CD1c-positive myeloid dendritic cell (primary cell): ENCODE measurements around the gene FOSB.
A peak's percentile ranks its signal among the peaks of the same experiment; 100 is the strongest.
"Not testable (repeated sequence)": the region's sequence is repeated elsewhere in the genome, so short reads cannot be mapped to it uniquely, and the experiment has no call there.

Experiments used
- DNase-seq: peaks from one replicate; pipeline ENCODE4 v3.0.0-alpha.2; 2016; ENCODE audit errors: extremely low spot score

FOSB gene

GRCh38 chr19:45506246-45506988 lies 38.6 kb downstream of the FOSB start:
- DNase-seq, result peak; percentile 97

DNA sequence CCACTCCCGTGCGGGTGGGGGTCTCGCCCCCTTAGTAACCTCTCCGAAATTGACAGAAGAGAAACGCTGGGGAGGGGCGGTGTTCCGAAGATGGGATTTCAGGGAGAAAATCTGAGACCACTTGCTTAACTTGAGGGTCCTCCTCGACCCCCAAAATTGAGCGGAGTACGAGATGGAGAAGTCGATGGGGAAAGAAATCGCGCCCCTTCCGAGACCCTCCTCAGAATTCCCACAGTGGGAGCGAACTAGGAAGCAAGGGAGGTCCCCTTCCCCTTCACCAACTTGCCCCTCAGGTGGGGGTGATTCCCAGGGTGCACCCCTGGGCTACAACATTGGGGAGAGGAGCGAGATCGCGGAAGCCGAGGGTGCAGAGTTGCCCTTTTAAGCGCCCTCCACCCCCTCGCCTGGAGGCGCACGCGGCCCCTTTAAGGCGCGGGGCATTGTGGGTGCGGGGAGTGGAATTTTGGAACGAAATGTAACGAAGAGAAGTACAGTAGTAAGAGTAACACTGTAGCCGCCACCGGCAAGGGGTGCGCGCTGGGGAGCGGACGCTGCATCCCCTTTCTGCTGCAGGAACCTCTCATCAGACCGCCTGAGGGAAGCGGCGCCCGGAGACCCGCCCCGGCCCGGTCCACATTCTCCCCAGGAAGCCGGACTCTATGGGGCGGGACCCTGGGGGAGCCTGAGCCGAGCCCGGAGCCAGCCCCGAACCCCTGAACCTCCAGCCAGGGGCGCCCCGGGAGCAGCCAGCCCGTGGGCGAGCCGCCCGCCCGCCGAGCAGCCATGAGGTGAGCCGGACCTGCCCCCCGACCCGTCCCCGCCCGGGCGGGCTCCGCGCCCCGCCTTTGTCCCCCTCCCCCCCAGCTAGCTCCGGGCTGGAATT lies 39.4 kb downstream of the FOSB start, which contains the start of gene VASP:
Gene VASP, plus strand, starts transcription at position 491 of the 883 bp plus-strand sequence. Its CDS starts 293 bp downstream, at position 784.
- peak; percentile 97 for DNase-seq

DNA sequence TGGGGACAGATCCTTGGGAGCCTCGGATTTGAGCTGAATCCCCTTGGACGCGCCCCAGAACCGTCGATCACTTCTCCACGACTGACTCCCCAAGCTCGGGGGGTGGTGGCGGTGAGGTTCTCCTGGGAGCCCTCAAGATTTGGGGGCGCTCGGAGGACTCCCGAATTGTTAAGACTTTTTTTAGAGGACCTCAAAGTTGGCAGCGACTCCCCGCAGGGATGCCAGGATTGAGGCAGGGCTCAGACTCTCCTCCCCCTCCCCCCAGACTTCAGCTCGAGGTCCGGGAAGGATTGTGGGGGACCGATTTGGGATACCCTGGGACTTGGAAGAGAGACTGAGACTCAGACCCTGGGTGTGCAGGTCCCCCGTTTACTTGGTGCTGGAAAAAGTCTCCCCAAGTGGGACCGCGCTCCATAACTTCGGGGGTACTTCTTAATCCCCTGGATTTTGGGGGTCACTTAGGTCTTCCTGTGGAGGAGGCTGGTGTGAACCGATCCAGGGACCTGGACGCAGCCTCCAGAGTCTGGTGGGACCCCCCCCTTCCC lies 40.1 kb downstream of the FOSB start:
- no peak for DNase-seq

DNA sequence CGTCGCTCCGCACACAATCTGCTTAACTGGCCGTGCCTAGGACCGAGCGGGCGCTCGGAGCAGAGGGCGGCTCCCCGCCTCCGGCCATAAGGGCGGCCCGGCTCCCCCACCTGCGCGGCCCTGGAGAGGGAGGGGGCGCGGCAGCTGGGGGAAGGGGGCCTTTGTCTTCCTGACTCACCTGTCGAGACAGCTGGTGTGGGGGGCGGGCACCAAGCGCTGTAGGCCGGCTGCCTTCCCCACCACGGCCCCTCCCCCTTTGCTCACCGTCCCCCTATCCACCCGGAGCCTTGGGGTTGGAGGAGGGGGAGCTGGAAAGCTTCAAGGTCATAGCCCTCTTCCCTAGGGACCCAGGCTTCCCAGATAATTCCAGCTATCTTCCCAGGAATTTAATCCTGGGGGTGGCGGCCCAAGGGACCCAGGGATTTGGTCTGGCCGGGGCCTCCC lies 40.6 kb downstream of the FOSB start:
- no peak for DNase-seq

- DNase-seq, result peak; percentile 64
Measured at GRCh38 chr19:45508861-45509691, 41.3 kb downstream of the FOSB start.

DNA sequence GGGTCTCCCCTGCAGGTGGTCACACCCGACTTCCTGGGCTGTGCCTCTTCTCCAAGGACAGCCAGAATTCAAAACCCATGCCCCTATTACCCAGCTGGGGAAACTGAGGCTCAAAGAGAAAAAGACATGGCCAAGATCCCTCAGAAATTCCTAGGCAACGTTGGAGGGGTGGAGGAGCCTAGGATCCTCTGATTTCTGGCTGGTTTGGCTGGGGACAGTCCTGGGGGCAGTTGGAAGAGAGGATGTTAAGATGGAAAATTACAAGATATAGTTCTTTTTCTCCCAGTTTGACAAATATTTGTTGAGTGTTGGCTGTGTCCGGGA lies 41.9 kb downstream of the FOSB start:
- DNase-seq, result no peak

DNA sequence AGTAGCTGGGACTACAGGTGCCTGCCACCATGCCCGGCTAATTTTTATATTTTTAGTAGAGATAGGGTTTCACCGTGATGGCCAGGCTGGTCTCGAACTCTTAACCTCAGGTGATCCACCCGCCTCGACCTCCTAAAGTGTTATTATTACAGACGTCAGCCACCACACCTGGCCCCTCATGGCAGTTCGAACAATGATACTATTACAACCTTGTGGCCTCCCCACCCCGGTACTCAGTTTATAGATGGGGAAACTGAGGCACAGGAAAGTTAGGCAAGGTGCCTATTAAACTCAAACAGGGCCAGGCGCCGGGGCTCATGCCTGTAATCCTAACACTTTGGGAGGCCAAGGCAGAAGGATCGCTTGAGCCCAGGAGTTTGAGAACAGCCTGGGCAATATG lies 42.6 kb downstream of the FOSB start:
- not testable (repeated sequence) for DNase-seq

DNA sequence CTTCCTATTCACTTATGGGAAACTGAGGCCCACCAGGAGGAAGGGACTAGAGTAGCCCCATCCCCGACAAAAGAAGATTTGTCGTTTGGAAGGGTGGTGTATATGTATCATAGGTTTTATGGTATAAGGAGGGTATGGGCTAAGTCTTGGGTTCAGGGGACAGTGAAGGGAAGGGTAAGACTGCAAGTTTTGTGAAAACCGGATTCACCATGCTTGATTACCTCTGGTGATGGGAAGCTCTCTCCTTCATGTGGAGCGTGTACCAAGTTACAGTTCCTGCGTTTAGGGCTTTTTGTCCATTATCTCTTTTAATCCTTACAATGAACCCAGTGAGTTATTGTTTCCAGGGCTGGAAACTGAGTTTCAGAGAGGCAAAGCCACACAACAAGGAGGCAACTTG lies 43.3 kb downstream of the FOSB start:
- DNase-seq, result no peak

DNA sequence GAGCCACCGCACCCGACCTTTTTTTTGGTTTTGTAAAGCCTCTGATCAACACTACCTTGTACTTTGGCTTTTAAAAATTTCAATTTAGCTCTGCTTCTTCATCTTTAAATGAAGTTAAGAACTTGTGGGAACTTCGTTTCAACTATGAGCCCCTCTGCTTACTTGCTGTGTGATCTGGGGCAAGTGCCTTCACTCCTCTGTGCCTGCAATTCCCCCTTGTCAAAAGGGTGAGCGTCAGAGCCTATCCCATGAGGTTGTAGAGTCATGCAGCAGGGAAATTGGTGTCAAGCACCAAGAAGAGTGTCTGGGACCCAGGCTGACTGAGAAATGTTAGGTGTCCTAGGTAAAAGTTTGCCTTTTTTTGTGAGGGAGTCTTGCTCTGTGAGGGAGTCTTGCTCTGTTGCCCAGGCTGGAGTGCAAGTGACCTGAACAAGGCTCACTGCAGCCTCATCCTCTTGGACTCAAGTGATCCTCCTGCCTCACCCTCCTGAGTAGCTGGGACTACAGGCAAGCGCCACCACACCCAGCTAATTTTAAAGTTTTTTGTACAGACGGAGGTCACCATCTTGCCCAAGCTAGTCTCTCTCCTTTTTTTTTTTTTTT lies 45.2 kb downstream of the FOSB start:
- no peak for DNase-seq

- DNase-seq, result peak; percentile 47
Measured at GRCh38 chr19:45514376-45515051, 46.7 kb downstream of the FOSB start.

DNA sequence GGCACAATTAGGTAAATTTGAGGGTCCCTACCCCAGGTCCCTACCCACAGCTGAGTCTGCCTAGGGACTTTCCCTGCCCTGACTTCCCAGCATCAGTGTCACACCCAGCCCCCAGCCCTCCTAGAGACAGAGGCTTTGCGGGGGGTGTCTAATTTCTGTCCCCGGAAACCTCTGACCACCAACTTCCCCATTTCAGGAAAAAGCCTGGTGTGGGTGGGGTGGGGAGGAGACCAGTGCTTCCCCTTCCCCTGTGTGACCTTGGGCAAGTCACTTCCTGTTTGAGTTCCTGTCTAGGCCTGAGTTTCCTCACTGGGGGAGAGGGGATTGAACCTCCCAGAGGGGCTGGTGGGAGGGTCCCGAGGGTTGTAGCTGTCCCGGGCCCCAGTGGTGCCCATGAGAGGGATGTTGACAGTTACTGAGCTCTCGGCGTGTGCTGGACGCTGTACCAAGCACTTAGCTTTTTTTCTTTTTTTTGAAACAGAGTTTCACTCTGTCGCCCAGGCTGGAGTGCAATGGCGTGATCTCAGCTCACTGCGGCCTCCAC lies 47.4 kb downstream of the FOSB start:
- peak; percentile 97 for DNase-seq

DNA sequence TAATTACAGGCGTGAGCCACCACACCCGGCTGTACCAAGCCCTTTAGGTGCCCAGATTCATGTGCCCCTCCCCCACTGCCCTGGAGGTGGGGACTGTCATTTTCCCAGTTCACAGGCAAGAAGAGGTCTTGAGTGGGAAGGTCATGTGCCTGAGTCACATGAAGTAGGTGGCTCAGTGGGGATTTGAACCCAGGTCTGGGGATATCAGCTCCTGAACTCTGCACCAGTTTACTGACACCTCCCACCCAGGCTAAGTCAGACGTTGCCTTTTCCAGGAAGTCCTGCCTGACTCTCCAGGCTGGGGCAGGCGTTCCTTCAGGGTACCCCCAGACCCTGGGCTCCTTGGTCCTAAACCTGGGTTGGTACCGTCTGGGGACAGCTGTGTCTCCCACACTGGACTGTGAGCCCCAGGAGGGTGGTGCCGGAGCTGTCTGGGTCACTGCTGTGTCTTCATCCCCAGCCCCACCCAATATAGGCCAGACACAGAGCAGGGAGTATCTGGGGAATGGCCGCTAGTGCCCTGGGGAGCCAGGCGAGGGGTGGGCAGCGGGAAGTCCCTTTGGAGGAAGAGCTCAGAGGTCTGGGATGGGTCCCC lies 48.1 kb downstream of the FOSB start:
- peak; percentile 74 for DNase-seq

- DNase-seq, result no peak
Measured at GRCh38 chr19:45517238-45517637, 49.4 kb downstream of the FOSB start.

DNA sequence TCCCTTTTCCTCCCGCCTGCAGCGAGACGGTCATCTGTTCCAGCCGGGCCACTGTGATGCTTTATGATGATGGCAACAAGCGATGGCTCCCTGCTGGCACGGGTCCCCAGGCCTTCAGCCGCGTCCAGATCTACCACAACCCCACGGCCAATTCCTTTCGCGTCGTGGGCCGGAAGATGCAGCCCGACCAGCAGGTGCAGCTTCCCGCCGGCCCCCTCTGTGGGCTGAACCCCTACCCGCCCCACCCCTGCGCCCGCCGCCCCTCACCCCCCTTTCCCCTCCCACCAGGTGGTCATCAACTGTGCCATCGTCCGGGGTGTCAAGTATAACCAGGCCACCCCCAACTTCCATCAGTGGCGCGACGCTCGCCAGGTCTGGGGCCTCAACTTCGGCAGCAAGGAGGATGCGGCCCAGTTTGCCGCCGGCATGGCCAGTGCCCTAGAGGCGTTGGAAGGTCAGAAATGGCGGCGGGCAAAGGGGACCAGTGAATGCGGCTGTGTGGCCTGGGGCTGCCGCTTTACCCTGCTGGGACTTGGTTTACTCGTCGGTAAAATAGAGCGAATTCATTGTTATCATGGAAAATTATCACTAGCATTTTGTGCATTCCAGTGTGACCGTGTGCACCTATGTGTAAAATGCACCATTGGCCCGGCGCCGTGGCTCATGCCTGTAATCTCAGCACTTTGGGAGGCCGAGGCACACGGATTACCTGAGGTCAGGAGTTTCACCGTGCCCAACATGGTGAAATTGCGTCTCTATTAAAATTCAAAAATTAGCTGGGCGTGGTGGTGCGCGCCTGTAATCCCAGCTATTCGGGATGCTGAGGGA lies 50.1 kb downstream of the FOSB start:
- no peak for DNase-seq

GRCh38 chr19:45518469-45518826 lies 50.7 kb downstream of the FOSB start:
- DNase-seq, result no peak

- no peak for DNase-seq
Measured at GRCh38 chr19:45522010-45522941, 54.5 kb downstream of the FOSB start.

DNA sequence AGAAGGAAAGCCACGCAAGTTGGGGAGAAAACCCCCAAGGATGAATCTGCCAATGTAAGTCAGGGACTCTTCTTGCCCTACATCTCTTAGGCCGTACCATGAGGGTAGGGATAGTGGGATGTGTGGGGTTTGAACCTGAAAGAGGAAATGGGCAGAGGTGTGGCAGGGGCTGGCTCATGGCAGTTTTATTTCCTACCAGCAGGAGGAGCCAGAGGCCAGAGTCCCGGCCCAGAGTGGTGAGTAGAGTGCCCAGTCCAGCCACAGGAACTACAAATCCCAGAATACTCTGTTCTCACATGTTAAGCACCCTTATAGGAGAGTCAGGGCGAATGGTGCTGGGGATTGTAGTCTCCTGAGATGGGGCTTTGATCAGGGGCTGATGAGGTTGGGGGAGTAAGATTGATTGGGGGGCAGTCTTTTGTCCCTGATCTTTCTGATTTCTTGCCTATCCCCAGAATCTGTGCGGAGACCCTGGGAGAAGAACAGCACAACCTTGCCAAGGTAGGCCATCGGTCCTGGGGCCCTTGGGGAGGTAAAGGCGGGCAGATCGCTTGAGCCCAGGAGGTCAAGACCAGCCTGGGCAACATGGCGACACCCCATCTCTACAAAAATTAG lies 56.0 kb downstream of the FOSB start:
- DNase-seq, result peak; percentile 92
